Gastroesophageal sphincter (tissue), 2 donors: Measurements from ENCODE around the gene TCF25.

Experiments
- POLR2A ChIP-seq, 2 donors: fragments of 450-650 bp; IDR thresholded peaks; one replicate each; pipeline ENCODE4 v1.6.1; 2017; ENCODE audit warnings: antibody characterized with exemption in 2 of 2, mild to moderate bottlenecking in 2 of 2, moderate library complexity in 1 of 2
- POLR2AphosphoS5 ChIP-seq: sonication (generic); formaldehyde crosslinking; IDR thresholded peaks from one replicate; pipeline ENCODE4 v1.6.1; 2017; ENCODE audit warnings: antibody characterized with exemption

DNA sequence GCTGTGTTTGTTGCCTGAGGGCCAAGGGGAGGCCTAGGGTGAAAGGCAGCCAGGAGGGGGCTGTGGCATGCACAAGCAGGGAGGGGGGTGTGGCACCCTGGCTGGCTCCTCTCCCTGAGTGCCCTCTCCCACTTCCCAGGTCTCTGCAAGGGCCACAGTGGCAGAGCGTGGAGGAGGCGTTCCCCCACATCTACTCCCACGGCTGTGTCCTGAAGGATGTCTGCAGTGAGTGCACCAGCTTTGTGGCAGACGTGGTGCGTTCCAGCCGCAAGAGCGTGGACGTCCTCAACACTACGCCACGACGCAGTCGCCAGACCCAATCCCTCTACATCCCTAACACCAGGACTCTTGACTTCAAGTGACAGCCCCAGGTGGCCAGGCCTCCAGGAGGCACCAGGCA is 3.5 kb upstream of the TCF25 start:
- TF ChIP-seq POLR2A (IDR thresholded peaks at IDR 0.05) (no peak), POLR2AphosphoS5 (no peak)
